Measurements from ENCODE around the gene KIF3A. TPM values are rescaled to one million over a fixed set of nuclear protein-coding genes. Genes with fewer than 3 reads are reported as not detected.

KIF3A gene
- total and polyA plus RNA-seq, 2 of the 8 experiments (the other 6 are each of a cell fraction or from before 2014, with no cell fraction given), result 3.1 to 13.1 TPM

GRCh38 chr5:132785864-132786263 lies 48.5 kb upstream of the KIF3A start:
- Histone ChIP-seq H2BK5ac (ENCODE audit: low read depth, low read length) (no peak overlapping the region), H3K23ac (ENCODE audit: insufficient read length) (no peak overlapping the region), H3K23me2 (ENCODE audit: low read depth, low read length) (no peaks in the 10 kb centered on the region), H2BK15ac (ENCODE audit: low read length) (no peak overlapping the region), H3K9me3 (ENCODE audit: insufficient read depth in 2 of 2, low read depth in 1 of 2, low read length in 1 of 2) (no peaks in the 10 kb centered on the region), H3K36me3 (ENCODE audit: control insufficient read depth in 2 of 4, insufficient read depth in 4 of 4, low read length in 3 of 4) (no peaks in the 10 kb centered on the region), H2BK12ac (ENCODE audit: low read depth, low read length) (no peak overlapping the region), H4K91ac (replicated peaks; ENCODE audit: insufficient read length, low read length) (no peak overlapping the region), H4K8ac (ENCODE audit: extremely low read depth, insufficient read depth, low read length) (no peak overlapping the region), H2AK5ac (ENCODE audit: low read depth, low read length) (no peak overlapping the region), H3K4me3 (ENCODE audit: extremely low read depth in 1 of 4, insufficient read depth in 2 of 4, low read depth in 3 of 4, low read length in 4 of 4) (no peak overlapping the region), H3K4me1 (replicated peaks in 1 of 4; ENCODE audit: control insufficient read depth in 3 of 4, insufficient read depth in 4 of 4, low read length in 3 of 4) (no peaks in the 10 kb centered on the region; a peak in 1 of 7 replicates), H4K5ac (ENCODE audit: insufficient read length, low read depth, low read length) (no peak overlapping the region), H3K79me1 (ENCODE audit: low read depth, low read length) (no peaks in the 10 kb centered on the region), H3K27ac (ENCODE audit: low read depth, low read length) (no peak overlapping the region), H2BK20ac (ENCODE audit: low read length) (no peak overlapping the region), H3K27me3 (replicated peaks in 1 of 4; ENCODE audit: control insufficient read depth in 3 of 4, extremely low read depth in 1 of 4, insufficient read depth in 3 of 4, low read length in 3 of 4) (no peaks in the 10 kb centered on the region), H4K20me1 (replicated peaks in 1 of 2; ENCODE audit: control insufficient read depth in 1 of 2, insufficient read depth in 2 of 2, low read length in 2 of 2) (no peaks in the 10 kb centered on the region), H3K9ac (replicated peaks in 1 of 4; ENCODE audit: extremely low read depth in 1 of 4, low read depth in 3 of 4, low read length in 3 of 4) (no peak overlapping the region), H3K14ac (ENCODE audit: insufficient read length) (no peak overlapping the region), H3K56ac (replicated peaks; ENCODE audit: insufficient read length, low read depth, low read length) (no peak overlapping the region), H3K4ac (replicated peaks; ENCODE audit: insufficient read length, low read depth, low read length) (no peak overlapping the region), H3K4me2 (ENCODE audit: insufficient read depth in 1 of 2, low read depth in 2 of 2, low read length in 2 of 2) (no peak overlapping the region), H3K18ac (ENCODE audit: extremely low read depth, low read length) (no peak overlapping the region), H3K79me2 (ENCODE audit: control insufficient read depth in 1 of 2, insufficient read depth in 2 of 2, low read length in 2 of 2) (no peaks in the 10 kb centered on the region), H2AFZ (ENCODE audit: low read length) (no peak overlapping the region), H2BK120ac (replicated peaks; ENCODE audit: low read depth, low read length) (no peak overlapping the region)
- no peak for DNase-seq (ENCODE audit: low read depth in 1 of 2, low spot score in 2 of 2)
- CTCF ChIA-PET (ENCODE audit: partially characterized antibody), result interaction anchor here (1.0 to 3.1 kb wide), 5 partner anchors 21 to 259 kb away, joined by 3 to 11 read pairs (median 4); partner anchors contain the start of gene CCNI2
- no peak for FAIRE-seq
- POLR2A ChIA-PET (ENCODE audit: partially characterized antibody), result interaction anchor here (0.9 to 1.5 kb wide), 2 partner anchors 8 to 37 kb away, joined by 4 to 5 read pairs; no protein-coding TSS in a partner anchor
- WGBS, 2 experiments (ENCODE audit: extremely low coverage in 1 of 2, insufficient coverage in 1 of 2, insufficient read length in 1 of 2, insufficient replicate concordance in 2 of 2, low coverage in 1 of 2, low lambda C conversion rate in 2 of 2, missing lambda C conversion rate in 1 of 2), result 90% methylated on average over 4 of the region's 4 CpGs; no CpG with 5 or more reads in 1 of the 2 experiments
